Measurements from ENCODE around the gene PRM3.

The PRM3 gene

DNA sequence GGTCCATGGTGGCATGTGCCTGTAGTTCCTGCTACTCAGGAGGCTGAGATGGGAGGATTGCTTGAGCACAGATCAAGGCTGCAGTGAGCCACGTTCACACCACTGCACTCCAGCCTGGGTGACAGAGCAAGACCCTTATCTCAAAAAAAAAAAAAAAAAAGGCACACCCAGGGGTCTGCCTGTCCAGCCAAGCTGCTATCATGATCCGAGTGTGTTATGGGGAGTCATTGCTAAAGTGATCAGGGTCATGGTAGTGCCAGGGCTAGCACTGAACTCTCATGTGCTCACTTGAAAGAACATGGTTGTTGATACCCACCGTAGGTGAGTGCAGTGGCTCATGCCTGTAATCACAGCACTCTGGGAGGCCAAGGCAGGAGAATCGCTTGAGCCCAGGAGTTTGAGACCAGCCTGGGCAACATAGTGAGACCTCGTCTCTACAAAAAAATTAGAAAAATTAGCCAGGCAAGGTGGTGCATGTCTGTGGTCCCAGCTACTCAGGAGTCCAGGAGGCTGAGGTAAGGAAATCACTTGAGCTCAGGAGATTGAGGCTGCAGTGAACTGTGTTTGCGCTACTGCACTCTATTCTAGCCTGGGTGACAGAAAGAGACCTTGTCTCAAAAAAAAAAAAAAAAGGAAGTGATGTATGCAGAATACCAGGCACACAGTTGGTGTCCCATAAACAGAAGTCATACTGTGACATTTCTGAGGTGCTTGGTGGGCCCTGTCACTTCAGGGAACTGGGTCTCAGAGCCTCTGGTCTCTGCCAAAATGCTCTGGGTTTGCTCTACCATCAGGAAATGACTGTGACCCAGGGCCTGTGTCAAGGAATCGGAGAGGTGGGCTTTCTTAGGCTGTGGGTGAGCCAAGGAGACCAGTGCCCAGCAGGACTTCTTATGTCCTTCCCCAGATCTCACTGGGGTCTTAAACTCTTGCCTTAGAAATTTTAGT lies 5.5 kb upstream of the PRM3 start:
- Histone ChIP-seq H3K27ac (ENCODE audit: low read length, poor library complexity, severe bottlenecking) (no peak overlapping the region), H3K23ac (ENCODE audit: low read length in 2 of 2) (no peak overlapping the region), H3K4ac (ENCODE audit: low read depth in 1 of 2, low read length in 2 of 2) (no peak overlapping the region), H3K9ac (ENCODE audit: low read length) (no peak overlapping the region), H2BK5ac (ENCODE audit: low read depth, low read length, poor library complexity, severe bottlenecking) (no peak overlapping the region), H2BK12ac (ENCODE audit: low read length in 2 of 2) (no peak overlapping the region), H3K18ac (ENCODE audit: low read depth in 1 of 2, low read length in 2 of 2) (no peak overlapping the region), H3K4me2 (ENCODE audit: low read length, poor library complexity, severe bottlenecking) (no peak overlapping the region), H3K4me1 (ENCODE audit: control insufficient read depth, insufficient read depth, low read depth, low read length) (no peaks in the 10 kb centered on the region), H2AK5ac (ENCODE audit: low read length, severe bottlenecking) (no peak overlapping the region), H4K91ac (ENCODE audit: low read length) (no peak overlapping the region), H3K9me3 (ENCODE audit: control insufficient read depth, low read length) (peaks cover 4% of the 10 kb centered on the region), H3K79me1 (replicated peaks; ENCODE audit: low read length, poor library complexity, severe bottlenecking) (no peaks in the 10 kb centered on the region), H2AFZ (ENCODE audit: low read depth, low read length) (no peak overlapping the region), H4K8ac (ENCODE audit: low read length) (no peak overlapping the region), H2BK120ac (ENCODE audit: low read depth, low read length) (no peak overlapping the region), H3K27me3 (ENCODE audit: control insufficient read depth in 1 of 2, insufficient read depth in 1 of 2, low read length in 2 of 2) (peaks cover 9 to 39% of the 10 kb centered on the region in 2 experiments), H3K14ac (ENCODE audit: low read length in 2 of 2) (no peak overlapping the region), H2BK15ac (ENCODE audit: low read depth, poor library complexity, severe bottlenecking) (no peak overlapping the region), H3K4me3 (ENCODE audit: insufficient read depth in 1 of 2, low read depth in 1 of 2, low read length in 2 of 2) (no peak overlapping the region), H3K36me3 (ENCODE audit: control insufficient read depth in 1 of 2, insufficient read depth in 2 of 2, low read depth in 1 of 2, low read length in 2 of 2) (no peaks in the 10 kb centered on the region)
- DNase-seq = no peak
- 92% methylated on average over 7 of the region's 7 CpGs for WGBS

DNA sequence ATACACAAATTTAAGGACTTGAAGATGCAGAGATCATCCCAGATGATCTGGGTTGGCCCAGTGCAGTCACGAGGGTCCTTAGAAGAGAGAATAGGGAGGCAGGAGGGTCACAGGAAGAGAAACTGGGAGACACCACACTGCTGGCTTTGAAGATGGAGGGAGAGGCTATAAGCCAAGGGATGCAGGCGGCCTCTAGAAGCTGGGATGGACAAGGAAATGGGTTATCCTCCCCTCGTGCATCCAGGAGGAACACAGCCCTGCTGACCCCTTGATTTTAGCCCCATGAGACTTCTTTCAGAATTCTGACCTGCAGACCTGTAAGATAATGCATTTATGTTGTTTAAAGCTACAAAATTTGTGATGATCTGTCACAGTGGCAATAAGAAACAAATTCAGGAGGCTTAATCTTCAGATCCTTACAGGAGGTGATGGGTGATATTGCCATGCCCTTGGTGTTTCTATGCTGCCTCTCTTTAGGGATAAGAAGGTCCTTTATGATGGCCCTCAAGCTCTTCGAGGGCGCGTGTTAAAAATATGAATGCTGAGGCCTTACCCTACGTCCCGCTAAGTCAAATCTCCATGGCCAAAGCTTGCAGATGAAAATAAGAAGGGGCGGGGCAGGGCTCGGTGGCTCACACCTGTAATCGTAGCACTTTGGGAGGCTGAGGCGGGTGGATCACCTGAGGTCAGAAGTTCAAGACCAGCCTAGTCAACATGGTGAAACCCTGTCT lies 4.3 kb upstream of the PRM3 start:
- H3K18ac ChIP-seq (ENCODE audit: low read depth in 1 of 2, low read length in 2 of 2) = no peak overlapping the region
- H3K9me3 ChIP-seq (ENCODE audit: control insufficient read depth, low read length) = peaks cover 4% of the 10 kb centered on the region
- no peak overlapping the region for H4K91ac ChIP-seq (ENCODE audit: low read length)
- H2BK120ac ChIP-seq (ENCODE audit: low read depth, low read length) = no peak overlapping the region
- H2BK15ac ChIP-seq (ENCODE audit: low read depth, poor library complexity, severe bottlenecking) = no peak overlapping the region
- no peaks in the 10 kb centered on the region for H3K36me3 ChIP-seq (ENCODE audit: control insufficient read depth in 1 of 2, insufficient read depth in 2 of 2, low read depth in 1 of 2, low read length in 2 of 2)
- H3K4me3 ChIP-seq (ENCODE audit: insufficient read depth in 1 of 2, low read depth in 1 of 2, low read length in 2 of 2) = no peak overlapping the region
- no peak for DNase-seq
- no peak overlapping the region for H3K23ac ChIP-seq (ENCODE audit: low read length in 2 of 2)
- 87% methylated on average over 11 of the region's 12 CpGs for WGBS
- no peak overlapping the region for H3K9ac ChIP-seq (ENCODE audit: low read length)
- no peak overlapping the region for H4K8ac ChIP-seq (ENCODE audit: low read length)
- no peak overlapping the region for H3K27ac ChIP-seq (ENCODE audit: low read length, poor library complexity, severe bottlenecking)
- H3K14ac ChIP-seq (ENCODE audit: low read length in 2 of 2) = no peak overlapping the region
- H3K79me1 ChIP-seq (replicated peaks; ENCODE audit: low read length, poor library complexity, severe bottlenecking) = no peaks in the 10 kb centered on the region
- peaks cover 9 to 41% of the 10 kb centered on the region in 2 experiments for H3K27me3 ChIP-seq (ENCODE audit: control insufficient read depth in 1 of 2, insufficient read depth in 1 of 2, low read length in 2 of 2)
- no peak overlapping the region for H3K4me2 ChIP-seq (ENCODE audit: low read length, poor library complexity, severe bottlenecking)
- no peak overlapping the region for H3K4ac ChIP-seq (ENCODE audit: low read depth in 1 of 2, low read length in 2 of 2)
- no peak overlapping the region for H2AK5ac ChIP-seq (ENCODE audit: low read length, severe bottlenecking)
- peaks cover 4% of the 10 kb centered on the region for H3K4me1 ChIP-seq (ENCODE audit: control insufficient read depth, insufficient read depth, low read depth, low read length)
- H2AFZ ChIP-seq (ENCODE audit: low read depth, low read length) = no peak overlapping the region
- H2BK5ac ChIP-seq (ENCODE audit: low read depth, low read length, poor library complexity, severe bottlenecking) = no peak overlapping the region
- H2BK12ac ChIP-seq (ENCODE audit: low read length in 2 of 2) = no peak overlapping the region

DNA sequence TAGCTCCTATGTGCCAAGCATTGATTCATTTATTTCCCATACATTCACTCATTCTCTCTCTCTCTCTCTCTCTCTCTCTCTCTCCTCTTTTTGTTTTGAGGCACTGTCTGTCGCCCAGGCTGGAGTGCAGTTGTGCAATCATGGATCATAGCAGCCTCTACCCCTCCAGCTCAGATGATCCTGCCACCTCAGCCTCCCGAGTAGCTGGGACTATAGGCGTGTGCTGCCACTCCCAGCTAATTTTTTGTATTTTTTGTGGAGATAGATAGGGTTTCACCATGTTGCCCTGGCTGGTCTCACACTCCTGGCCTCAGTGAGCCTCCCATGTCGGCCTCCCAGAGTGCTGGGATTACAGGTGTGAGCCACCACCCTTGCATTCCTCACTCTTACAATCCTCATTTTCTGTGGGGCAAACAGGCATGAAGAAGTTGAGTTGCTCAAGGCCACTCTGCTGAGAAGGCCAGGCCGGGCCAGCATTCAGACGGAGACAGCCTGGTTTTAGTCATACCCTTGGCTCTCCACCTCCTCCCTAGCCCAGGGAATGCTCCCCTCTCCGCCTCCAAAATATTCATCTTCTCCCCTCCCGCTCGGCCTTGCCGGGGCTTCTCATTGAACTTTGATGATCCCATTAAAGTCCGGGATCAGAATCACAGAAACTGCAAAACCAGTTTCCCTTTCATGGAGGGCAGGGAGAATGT lies 3.6 kb upstream of the PRM3 start:
- H4K91ac ChIP-seq (ENCODE audit: low read length) = no peak overlapping the region
- no peak overlapping the region for H3K14ac ChIP-seq (ENCODE audit: low read length in 2 of 2)
- no peak overlapping the region for H3K4me2 ChIP-seq (ENCODE audit: low read length, poor library complexity, severe bottlenecking)
- no peak overlapping the region for H3K18ac ChIP-seq (ENCODE audit: low read depth in 1 of 2, low read length in 2 of 2)
- H3K27me3 ChIP-seq (ENCODE audit: control insufficient read depth in 1 of 2, insufficient read depth in 1 of 2, low read length in 2 of 2) = peaks cover 6 to 42% of the 10 kb centered on the region in 2 experiments
- H3K79me1 ChIP-seq (replicated peaks; ENCODE audit: low read length, poor library complexity, severe bottlenecking) = no peaks in the 10 kb centered on the region
- DNase-seq = no peak
- H2BK12ac ChIP-seq (ENCODE audit: low read length in 2 of 2) = no peak overlapping the region
- no peak overlapping the region for H3K23ac ChIP-seq (ENCODE audit: low read length in 2 of 2)
- H4K8ac ChIP-seq (ENCODE audit: low read length) = no peak overlapping the region
- no peak overlapping the region for H2AFZ ChIP-seq (ENCODE audit: low read depth, low read length)
- no peaks in the 10 kb centered on the region for H3K36me3 ChIP-seq (ENCODE audit: control insufficient read depth in 1 of 2, insufficient read depth in 2 of 2, low read depth in 1 of 2, low read length in 2 of 2)
- no peak overlapping the region for H3K27ac ChIP-seq (ENCODE audit: low read length, poor library complexity, severe bottlenecking)
- H2BK120ac ChIP-seq (ENCODE audit: low read depth, low read length) = no peak overlapping the region
- no peak overlapping the region for H3K4ac ChIP-seq (ENCODE audit: low read depth in 1 of 2, low read length in 2 of 2)
- peaks cover 4% of the 10 kb centered on the region for H3K9me3 ChIP-seq (ENCODE audit: control insufficient read depth, low read length)
- H3K9ac ChIP-seq (ENCODE audit: low read length) = no peak overlapping the region
- WGBS = 91% methylated on average over 9 of the region's 11 CpGs
- no peak overlapping the region for H3K4me3 ChIP-seq (ENCODE audit: insufficient read depth in 1 of 2, low read depth in 1 of 2, low read length in 2 of 2)
- H2AK5ac ChIP-seq (ENCODE audit: low read length, severe bottlenecking) = no peak overlapping the region
- no peak overlapping the region for H2BK5ac ChIP-seq (ENCODE audit: low read depth, low read length, poor library complexity, severe bottlenecking)
- H3K4me1 ChIP-seq (ENCODE audit: control insufficient read depth, insufficient read depth, low read depth, low read length) = peaks cover 4% of the 10 kb centered on the region
- no peak overlapping the region for H2BK15ac ChIP-seq (ENCODE audit: low read depth, poor library complexity, severe bottlenecking)

Data from mesenchymal stem cell (in vitro differentiated cells and primary cell).